CD4-positive, alpha-beta T cell treated with Interleukin-2 at 100 ng/mL for 4 hours (primary cell): Measurements from ENCODE around the gene TFPT.
A peak's percentile ranks its signal among the peaks of the same experiment; 100 is the strongest.

ENCODE experiments used
- DNase-seq: peaks from one replicate; pipeline ENCODE4 v3.0.0-alpha.2; 2020; ENCODE audit warnings: low spot score

TFPT gene

DNA sequence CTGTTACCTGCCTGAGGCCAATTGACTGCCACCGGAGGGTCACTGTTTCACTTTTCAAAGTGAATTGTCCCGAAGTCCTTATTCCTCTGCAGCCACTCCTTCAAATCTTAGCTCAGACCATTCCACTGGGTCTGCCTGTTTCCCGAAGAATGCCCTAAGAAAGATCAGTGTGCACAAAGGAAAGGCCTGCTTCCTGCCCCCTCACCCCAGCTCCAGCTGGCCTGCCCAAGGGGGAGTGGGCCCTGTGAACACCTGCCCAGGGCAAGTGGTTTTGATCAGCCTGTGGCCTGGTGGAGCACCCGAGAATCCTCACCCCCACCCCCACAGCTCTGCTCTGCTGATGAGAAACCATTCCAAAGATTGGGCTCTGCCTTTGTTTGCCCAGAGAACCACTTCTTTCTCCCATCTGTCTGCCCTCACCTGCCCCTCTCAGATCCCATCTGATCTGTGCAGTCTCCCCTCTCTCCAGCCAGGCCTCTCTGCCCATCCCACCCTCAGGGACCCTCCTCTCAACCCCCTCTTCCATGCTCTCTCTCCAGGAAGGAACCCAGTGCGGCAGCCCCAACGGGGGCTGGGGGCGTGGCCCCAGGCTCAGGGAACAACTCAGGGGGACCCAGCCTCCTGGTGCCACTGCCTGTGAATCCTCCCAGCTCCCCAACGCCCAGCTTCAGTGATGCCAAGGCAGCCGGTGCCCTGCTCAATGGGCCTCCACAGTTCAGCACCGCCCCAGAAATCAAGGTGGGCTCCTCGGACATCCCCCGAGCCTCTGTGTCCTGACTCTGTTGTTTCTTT, 33.8 kb upstream of the TFPT start:
- no peak for DNase-seq

GRCh38 chr19:54148158-54148557, 32.7 kb upstream of the TFPT start:
- DNase-seq = no peak

- no peak for DNase-seq
These were observed 32.2 kb upstream of the TFPT start for GRCh38 chr19:54147676-54148075.

DNA sequence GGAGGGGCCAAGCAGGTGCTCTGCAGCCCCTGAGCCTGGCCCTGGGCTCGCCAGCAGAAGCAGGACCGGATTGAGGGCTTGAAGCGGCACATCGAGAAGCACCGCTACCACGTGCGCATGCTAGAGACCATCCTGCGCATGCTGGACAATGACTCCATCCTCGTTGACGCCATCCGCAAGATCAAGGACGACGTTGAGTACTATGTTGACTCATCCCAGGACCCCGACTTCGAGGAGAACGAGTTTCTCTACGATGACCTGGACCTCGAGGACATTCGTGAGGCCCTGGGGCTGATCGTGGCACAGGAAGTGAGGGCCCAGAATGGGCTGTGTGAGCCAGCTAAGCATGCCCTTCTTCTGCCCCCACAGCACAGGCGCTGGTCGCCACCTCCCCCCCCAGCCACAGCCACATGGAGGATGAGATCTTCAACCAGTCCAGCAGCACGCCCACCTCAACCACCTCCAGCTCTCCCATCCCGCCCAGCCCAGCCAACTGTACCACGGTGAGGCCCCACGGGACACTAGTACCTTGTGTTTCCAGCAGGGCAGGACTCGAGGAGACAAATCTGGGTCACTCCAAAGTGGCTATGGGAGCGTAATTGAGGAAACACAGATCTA, 30.2 kb upstream of the TFPT start:
- DNase-seq = no peak

DNA sequence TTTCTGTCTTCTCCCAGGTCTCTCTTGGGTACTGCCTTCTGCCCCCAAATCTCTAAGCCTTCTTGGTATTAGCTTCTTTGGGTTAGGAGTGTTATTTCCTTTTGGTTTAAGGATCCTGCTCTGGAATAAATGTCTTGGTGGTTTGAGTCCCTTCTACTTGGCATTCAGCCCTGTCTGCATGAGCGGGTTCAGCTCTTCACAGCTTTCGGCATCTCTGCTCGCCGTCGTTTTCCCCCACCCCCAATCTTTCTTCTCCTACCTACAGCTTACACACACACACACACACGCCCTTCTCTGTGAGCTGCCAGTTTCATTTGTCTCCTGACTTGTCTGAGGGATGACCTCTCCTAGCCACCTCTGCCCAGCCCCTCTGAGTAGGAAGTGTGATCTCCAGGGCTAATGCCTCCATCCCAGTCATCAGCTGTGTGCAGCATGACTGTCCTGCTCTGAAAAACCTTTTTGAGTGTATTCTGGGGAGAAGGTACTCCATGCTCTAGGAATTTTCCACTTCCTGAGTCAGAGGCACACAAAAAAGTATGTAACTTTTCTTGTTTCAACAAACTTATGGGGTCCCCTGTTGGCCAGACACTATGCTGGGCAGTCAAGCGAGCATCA, 26.8 kb upstream of the TFPT start:
- DNase-seq = no peak

- DNase-seq = no peak
These were observed 25.9 kb upstream of the TFPT start for GRCh38 chr19:54141356-54141755.

- DNase-seq = no peak
These were observed 23.2 kb upstream of the TFPT start for GRCh38 chr19:54138489-54139256.

GRCh38 chr19:54137699-54138488, 22.4 kb upstream of the TFPT start, which contains the start of gene CNOT3:
CNOT3 (plus strand) TSS chr19:54137762; CDS start chr19:54142979, 5,217 bp downstream.
- peak; percentile 17 for DNase-seq

GRCh38 chr19:54136864-54137698, 21.6 kb upstream of the TFPT start:
- DNase-seq = peak; percentile 100

GRCh38 chr19:54136086-54136863, 20.8 kb upstream of the TFPT start:
- no peak for DNase-seq

DNA sequence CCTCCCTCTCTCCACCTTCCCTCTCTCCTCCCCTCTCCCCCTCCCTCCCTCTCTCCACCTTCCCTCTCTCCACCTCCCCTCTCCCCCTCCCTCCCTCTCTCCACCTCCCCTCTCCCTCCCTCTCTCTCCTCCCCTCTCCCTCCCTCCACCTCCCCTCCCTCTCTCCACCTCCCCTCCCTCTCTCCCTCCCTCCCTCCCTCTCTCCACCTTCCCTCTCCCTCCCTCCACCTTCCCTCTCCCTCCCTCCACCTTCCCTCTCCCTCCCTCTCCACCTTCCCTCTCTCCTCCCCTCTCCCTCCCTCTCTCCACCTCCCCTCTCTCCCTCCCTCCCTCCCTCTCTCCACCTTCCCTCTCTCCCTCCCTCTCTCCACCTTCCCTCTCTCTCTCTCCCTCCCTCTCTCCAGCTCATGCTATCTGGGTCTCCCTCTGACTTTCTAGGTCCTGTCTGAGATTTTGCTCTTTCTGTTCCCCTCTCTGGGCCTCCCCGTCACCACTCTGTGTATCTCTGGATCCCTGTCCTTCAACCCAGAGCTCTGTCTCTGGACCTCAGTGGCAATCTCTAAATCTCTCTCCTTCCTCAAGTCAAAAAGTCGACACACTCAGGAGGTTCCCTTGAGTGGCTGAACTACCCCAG, 18.6 kb upstream of the TFPT start:
- no peak for DNase-seq

- no peak for DNase-seq
These were observed 18.0 kb upstream of the TFPT start for GRCh38 chr19:54133312-54133956.

DNA sequence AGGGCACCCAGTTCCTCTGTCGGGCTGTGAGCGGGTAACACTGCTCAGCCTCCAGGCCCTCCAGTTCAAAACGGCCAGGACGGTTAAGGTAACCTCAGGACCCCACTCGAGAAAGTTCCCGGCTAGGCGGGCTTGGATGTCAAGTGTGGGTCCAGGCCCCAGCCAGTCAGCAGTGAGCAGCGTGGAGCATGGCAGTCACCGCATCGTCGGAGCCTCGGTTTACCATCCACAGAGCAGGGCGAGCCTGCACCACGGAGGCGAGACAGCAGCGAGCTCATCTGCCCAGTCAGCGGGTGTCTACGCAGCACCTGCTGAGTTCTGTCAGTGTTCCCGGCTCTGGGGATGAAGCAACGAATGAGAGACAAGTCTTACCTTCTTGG, 14.2 kb upstream of the TFPT start:
- no peak for DNase-seq

DNA sequence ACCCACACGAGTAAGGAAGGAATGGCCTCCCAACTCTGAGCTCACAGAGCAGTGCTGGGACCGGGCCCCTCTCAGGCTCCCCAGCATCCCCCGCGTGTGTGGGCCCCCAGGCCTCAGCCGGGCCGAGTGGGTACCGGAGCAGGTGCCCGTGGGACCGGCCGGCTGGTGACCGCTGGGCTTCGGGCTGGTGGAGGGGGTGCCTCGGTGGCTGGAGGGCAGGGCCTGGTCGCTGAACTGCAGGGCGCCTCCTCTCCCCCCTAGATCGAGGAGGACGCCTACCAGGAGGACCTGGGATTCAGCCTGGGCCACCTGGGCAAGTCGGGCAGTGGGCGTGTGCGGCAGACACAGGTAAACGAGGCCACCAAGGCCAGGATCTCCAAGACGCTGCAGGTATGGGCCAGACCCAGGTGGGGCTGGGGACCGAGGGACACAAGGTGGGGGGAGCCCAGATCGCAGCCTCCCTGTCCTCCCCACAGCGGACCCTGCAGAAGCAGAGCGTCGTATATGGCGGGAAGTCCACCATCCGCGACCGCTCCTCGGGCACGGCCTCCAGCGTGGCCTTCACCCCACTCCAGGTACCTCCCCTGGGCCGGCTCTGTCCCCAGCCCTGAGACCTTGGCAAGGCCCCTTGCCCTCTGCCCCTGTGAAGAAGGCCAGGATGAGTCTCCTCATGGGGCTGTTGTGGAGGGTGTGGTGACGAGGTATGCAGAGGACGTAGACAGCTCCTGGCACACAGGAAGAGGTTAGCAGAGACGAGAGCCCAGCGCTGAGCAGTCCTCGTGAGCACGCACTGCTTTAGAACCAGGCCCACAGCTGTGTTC, 13.5 kb upstream of the TFPT start:
- no peak for DNase-seq

DNA sequence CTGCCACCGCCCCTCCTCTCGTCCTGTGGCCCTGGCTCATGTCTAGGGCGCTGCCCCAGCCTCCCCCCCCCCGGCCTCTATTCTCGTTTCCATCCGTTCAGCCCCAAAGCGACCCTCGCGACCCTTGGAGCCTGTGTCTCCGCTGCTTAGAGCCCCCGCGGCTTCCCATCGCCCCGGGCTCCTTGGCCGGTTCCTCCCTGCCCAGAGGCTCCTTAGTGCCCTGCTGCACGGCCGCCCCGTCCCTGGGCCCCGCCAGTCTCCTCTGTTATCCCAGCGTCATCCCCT, 12.9 kb upstream of the TFPT start:
- no peak for DNase-seq

GRCh38 chr19:54127688-54128440, 12.4 kb upstream of the TFPT start:
- no peak for DNase-seq

DNA sequence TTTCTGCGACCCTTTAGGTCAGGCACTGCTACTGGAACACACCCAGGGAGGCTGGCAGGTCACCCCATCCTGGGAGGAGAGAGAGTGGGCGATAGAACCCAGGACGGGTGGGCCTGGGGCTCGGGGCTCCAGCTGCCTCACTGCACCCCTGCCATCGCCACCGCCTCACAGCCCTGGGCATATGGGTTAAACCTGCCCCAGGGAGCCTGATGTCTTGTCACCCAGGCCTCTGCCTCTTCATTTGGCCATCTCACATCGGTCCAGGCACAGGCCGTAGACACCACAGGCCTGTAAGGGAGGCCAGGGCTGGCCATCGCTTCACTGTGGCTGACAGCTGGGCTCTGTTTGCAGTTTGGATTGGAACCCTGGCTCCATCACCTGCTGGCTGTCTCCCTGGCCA, 10.3 kb upstream of the TFPT start:
- DNase-seq = no peak

DNA sequence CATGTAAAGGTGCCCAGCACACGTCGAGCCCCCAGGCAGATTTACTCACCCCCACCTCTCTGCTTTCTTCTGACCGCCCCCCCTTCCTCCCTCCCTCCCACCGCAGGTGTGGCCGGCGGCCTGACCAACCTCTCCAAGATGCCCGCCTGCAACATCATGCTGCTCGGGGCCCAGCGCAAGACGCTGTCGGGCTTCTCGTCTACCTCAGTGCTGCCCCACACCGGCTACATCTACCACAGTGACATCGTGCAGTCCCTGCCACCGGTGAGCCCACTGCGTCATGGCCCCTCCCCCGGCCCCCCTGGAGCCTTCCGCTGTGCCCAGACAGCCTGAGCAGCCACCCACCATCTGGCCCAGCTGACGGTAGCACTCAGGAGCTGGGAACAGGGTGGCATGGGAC, 8.9 kb upstream of the TFPT start:
- DNase-seq = no peak
